ENCODE results near the gene SCAP.

DNA sequence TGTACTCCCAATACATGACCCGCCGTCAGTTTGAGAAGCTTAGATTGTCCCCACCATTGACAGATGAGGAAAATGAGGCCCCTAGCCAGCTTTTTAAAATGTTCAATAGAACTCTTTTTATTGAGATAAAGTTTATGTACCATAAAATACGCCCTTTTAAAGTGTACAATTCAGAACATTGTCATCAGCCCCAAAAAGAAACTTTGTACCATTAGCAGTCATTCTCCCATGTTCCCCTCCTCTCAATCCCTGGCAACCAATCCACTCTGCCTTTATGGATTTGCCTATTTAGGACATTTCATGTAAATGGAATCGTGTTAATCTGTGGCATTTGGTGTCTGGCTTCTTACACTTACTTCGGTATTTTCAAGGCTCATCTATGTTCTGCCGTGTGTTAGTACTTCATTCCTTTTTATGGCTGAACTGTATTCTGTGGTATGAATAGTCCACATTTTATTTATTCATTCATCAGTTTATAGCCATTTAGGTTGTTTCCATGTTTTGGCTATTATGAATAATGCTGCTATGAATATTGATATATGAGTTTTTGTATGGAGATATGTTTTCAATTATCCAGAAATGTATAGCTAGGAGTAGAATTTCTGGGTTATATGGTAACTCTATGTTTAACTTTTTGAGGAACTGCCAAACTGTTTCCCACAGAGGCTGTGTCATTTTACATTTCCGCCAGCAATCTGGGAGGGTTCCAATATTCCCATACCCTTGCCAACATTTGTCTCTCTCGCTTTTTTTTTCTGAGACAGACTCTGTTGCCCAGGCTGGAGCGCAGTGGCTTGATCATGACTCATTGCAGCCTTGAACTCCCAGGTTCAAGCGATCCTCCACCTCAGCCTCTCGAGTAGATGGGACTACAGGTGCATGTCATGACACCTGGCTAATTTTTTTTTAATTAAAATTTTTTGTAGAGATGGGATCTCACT is 110.3 kb downstream of the SCAP start:
- TF ChIP-seq, protein P1, sequence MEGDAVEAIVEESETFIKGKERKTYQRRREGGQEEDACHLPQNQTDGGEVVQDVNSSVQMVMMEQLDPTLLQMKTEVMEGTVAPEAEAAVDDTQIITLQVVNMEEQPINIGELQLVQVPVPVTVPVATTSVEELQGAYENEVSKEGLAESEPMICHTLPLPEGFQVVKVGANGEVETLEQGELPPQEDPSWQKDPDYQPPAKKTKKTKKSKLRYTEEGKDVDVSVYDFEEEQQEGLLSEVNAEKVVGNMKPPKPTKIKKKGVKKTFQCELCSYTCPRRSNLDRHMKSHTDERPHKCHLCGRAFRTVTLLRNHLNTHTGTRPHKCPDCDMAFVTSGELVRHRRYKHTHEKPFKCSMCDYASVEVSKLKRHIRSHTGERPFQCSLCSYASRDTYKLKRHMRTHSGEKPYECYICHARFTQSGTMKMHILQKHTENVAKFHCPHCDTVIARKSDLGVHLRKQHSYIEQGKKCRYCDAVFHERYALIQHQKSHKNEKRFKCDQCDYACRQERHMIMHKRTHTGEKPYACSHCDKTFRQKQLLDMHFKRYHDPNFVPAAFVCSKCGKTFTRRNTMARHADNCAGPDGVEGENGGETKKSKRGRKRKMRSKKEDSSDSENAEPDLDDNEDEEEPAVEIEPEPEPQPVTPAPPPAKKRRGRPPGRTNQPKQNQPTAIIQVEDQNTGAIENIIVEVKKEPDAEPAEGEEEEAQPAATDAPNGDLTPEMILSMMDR (conservative IDR thresholded peaks at IDR 0.05 in 1 of 2, IDR thresholded peaks at IDR 0.05 in 1 of 2; ENCODE audit: low read depth in 1 of 2, low read length in 2 of 2), result no peak
- no peak for TF ChIP-seq EZH2 (IDR thresholded peaks at IDR 0.05; ENCODE audit: low read length, missing control alignments)
